Stimulated activated CD8-positive, alpha-beta memory T cell treated with anti-CD3 and anti-CD28 coated beads, Interleukin-12 subunit alpha, Interleukin-12 subunit beta, amount 100 ng/mL, for 24 hours (primary cell): ENCODE data around the gene IPO13.

Experiments
- DNase-seq: peaks from one replicate; pipeline ENCODE4 v3.0.0-alpha.2; 2020; ENCODE audit errors: extremely low read depth

Gene IPO13

DNA sequence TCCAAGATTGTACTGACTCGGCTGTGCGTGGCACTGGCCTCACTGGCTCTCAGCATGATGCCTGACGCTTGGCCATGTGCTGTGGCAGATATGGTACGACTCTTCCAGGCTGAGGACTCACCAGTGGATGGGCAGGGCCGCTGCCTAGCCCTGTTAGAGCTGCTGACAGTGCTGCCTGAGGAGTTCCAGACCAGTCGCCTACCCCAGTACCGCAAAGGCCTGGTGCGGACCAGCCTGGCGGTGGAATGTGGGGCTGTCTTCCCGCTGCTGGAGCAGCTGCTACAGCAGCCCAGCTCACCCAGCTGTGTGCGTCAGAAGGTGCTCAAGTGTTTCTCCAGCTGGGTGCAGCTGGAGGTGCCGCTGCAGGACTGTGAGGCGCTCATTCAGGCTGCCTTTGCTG is 2.9 kb downstream of the IPO13 start:
- no peak for DNase-seq

DNA sequence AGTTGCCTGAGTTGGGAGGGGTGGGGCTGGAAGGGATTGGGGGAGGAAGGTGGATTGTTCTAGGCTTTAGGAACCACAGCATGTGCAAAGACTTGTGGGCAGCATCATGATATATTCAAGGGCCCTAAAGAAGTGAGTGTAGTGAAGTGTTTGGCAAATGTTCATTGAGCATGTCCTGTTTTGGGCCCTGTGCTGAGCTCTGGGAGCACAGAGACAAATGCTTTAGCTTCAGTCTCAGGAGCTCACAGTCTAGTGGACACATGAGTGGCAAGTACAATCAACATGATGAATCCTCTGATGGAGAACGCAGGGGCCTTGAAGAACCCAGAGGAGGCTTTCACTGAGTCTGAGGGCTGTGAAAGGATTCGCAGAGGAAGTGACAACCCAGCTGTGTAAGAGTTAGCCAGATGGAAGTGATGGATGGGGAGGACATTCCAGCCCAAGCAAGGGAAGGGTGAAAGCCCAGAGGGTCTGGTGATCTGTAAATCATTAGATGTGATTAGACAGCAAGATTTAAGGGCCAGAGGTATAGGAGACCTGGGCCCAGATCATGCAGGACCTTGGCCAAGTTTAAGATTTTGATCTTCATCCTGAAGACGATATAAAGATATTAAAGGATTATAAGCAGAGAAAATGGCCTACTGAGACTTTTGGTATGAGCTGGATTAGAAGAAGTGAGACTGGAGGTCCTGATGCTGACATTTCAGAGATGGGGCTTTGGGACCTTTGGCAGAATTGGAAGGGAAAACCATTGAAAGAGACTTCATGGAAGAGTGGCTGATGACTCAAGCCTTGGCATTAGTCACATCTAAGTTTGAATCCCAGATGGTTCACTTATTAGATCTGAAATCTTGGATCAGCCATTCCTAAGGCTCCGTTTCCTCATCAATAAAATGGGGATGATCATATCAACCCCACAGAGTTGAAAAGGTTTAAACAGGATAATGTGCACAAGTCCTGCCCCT is 4.6 kb downstream of the IPO13 start:
- DNase-seq, result no peak

GRCh38 chr1:43952731-43953346 is 6.1 kb downstream of the IPO13 start:
- no peak for DNase-seq

GRCh38 chr1:43953361-43953760 is 6.6 kb downstream of the IPO13 start:
- no peak for DNase-seq

- DNase-seq, result no peak
These were observed 7.3 kb downstream of the IPO13 start for GRCh38 chr1:43954036-43954435.

GRCh38 chr1:43956234-43956633 is 9.5 kb downstream of the IPO13 start:
- DNase-seq, result no peak

DNA sequence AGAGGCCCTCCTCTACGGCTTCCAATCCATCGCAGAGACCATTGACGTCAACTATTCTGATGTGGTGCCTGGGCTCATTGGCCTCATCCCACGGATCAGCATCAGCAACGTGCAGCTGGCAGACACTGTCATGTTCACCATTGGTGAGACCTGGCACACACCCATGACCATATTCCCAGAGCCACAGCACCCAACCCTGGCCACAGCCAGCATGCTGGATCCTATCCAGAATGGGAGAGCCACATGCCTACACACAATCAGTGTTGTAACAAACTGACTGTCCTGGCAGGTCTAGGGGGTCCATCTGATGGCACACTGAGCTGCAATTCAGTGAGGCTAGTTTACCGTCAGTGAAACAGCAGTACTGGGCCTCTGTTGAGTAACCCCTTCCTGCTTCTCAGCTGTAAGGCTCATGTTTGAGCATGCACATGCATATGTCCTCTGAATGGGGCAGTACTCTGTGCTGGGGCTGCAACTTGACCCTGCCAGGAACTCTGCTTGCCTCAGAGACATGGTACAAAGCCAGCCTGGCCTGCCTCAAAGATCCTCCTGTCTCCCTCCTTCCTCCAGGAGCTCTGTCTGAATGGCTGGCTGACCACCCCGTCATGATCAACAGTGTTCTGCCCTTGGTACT is 10.8 kb downstream of the IPO13 start:
- DNase-seq, result no peak

DNA sequence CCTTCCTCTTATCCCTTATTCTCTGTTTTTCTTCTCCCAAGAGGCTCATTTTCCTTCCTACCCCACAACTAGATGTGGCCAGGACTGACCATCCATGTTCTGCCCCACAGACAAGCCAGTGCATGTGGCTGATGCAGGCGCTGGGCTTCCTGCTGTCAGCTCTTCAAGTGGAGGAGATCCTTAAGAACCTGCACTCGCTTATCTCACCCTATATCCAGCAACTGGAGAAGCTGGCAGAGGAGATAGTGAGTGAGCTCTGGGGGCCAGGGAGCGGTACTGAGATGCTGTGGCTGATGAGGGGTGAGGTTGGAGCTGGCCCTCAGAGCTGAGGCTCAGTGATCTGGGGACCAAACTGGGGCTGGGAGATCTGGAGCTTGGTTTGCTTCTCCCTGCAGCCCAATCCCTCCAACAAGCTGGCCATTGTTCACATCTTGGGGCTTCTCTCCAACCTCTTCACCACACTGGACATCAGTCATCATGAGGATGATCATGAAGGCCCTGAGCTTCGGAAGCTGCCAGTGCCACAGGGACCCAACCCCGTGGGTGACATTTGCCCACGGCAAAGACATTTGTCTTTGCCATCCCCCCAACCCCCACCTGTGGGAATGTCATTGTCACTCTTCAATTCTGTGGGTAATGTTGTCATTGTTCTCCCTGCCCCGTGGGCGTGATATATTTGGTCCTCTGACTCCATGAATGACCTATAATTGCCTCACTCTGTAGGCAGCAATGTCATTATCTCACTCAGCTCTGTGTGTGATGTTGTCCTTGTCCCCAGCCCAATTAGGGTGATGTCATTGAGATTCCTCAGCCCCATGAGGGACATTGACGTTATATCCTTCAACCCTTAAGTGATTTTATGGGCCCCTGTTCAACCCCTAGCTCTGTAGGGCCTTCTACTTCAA is 11.9 kb downstream of the IPO13 start:
- DNase-seq, result no peak

DNA sequence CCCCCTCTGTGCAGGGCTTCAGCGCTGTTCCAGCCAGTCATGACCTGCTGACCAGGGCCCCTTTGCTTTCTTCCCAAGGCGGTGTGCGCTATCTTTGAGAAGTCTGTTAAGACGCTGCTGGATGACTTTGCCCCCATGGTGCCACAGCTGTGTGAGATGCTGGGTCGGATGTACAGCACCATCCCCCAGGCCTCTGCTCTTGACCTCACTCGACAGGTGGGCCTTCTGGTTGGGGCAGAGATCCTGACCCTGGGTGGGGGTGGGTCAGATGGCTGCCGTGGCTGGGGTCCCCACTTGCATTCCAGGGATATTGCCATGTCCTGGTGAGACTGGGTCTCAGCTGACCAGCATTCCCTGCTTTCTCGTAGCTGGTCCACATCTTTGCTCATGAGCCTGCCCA is 14.0 kb downstream of the IPO13 start:
- DNase-seq, result no peak

DNA sequence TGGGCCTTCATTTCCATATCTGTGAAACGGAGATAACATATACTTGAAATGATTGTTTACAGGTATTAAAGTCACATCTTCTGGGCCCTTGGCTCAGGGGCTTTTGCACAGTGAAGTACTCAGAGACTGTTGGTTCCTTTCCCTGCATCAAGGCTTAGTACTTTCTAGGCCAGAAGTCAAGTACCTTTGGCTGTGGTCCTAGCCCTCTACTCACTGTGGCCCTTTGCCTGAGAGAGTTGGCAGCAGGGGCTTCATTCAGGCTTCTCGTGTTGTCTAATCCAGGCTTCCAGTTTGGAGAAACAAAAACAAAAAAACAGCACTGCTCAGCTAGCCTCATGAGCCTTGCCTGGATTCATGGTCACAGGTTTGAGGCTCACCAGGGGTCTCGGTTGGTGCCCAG is 14.9 kb downstream of the IPO13 start:
- DNase-seq, result no peak

- no peak for DNase-seq
These were observed 15.6 kb downstream of the IPO13 start for GRCh38 chr1:43962324-43962723.

GRCh38 chr1:43963006-43963405 is 16.3 kb downstream of the IPO13 start:
- DNase-seq, result no peak

DNA sequence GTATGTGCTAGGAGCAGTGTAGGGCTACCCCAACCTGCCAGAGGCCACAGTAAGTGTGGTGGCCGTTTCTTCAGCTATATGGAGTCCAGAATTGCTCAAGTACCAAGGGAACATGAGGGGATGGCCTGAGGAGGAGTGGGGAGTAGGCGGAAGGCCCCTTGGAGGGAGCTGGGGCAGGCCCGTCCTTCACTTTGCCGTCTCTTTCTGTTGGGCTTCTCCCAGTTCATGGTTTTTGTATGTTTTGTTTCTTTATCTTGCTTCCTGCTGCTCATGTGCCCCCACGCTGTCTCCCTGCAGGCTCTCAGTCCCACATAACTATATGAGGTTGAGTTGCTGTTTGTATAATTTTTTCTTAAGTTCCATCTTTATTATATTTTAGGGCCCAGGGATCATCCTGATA is 17.1 kb downstream of the IPO13 start:
- DNase-seq, result no peak

- no peak for DNase-seq
These were observed 18.6 kb downstream of the IPO13 start for GRCh38 chr1:43965316-43965715.

- no peak for DNase-seq
These were observed 21.7 kb downstream of the IPO13 start for GRCh38 chr1:43968348-43968948.

DNA sequence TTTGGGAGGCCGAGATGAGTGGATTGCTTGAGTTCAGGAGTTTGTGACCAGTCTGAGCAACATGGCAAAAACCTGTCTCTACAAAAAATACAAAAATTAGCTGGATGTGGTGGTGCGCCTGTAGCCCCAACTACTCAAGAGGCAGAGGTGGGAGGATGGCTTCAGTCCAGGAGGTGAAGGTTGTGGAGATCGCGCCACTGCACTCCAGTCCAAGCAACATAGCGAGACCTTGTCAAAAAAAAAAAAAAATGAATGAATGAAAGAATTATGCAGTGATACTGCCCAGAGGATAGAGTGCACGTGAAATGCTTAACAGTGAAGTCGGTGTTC is 22.6 kb downstream of the IPO13 start:
- no peak for DNase-seq

- peak; percentile 94 for DNase-seq
These were observed 23.2 kb downstream of the IPO13 start, which contains the start of gene DPH2 for GRCh38 chr1:43969746-43970466. Gene DPH2, plus strand, starts transcription at chr1:43970010. Its CDS starts 166 bp downstream, at chr1:43970176.

GRCh38 chr1:43970502-43970901 is 23.8 kb downstream of the IPO13 start:
- no peak for DNase-seq

DNA sequence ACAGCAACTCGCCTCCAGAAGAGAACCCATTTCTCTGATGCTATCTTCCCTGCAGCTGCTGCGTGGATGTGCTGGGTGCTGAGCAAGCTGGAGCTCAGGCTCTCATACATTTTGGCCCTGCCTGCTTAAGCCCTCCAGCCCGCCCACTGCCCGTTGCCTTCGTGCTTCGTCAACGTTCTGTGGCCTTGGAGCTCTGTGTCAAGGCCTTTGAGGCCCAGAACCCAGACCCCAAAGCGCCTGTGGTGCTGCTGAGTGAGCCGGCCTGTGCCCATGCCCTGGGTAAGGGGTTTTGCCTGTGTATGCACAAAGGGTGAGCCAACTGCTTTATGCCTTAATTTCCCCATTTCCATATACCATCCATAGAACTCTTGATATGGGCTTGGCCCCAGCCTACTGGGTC is 24.2 kb downstream of the IPO13 start:
- DNase-seq, result no peak

- no peak for DNase-seq
These were observed 24.7 kb downstream of the IPO13 start for GRCh38 chr1:43971336-43971980.
